GM23338 (cell line): ENCODE measurements around the gene C2orf81. TPM values are rescaled to one million over a fixed set of nuclear protein-coding genes. Genes with fewer than 3 reads are reported as not detected.

Experiments
- ATAC-seq: fragments of 200-7000 bp; cut with Tn5 transposase; 3 replicates; pipeline ENCODE4 v1.9.1; 2020
- DNase-seq: peaks from one replicate; pipeline ENCODE4 v3.0.0-alpha.2; 2015; ENCODE audit warnings: low spot score
- H2AFZ ChIP-seq: fragments of 200-600 bp; sonication (generic); 2 replicates; pipeline ENCODE4 v1.8.0; 2016; ENCODE audit warnings: antibody characterized with exemption, mild to moderate bottlenecking, moderate library complexity
- H3F3A ChIP-seq: fragments of 200-600 bp; sonication (generic); replicated peaks from 2 replicates; pipeline ENCODE4 v1.8.0; 2017; ENCODE audit warnings: antibody characterized with exemption, mixed run types, low read depth
- H3K27ac ChIP-seq: fragments of 200-600 bp; sonication (generic); 2 replicates; pipeline ENCODE4 v1.6.1; 2016; ENCODE audit warnings: low read depth
- H3K27me3 ChIP-seq: fragments of 200-600 bp; sonication (generic); 2 replicates; pipeline ENCODE4 v1.8.0; 2016; ENCODE audit warnings: mild to moderate bottlenecking, mixed run types, moderate library complexity; ENCODE audit not compliant: insufficient read depth
- H3K36me3 ChIP-seq: fragments of 200-600 bp; sonication (generic); 2 replicates; pipeline ENCODE4 v1.8.0; 2016; ENCODE audit warnings: mild to moderate bottlenecking; ENCODE audit not compliant: insufficient read depth
- H3K4me1 ChIP-seq: fragments of 200-600 bp; sonication (generic); 2 replicates; pipeline ENCODE4 v1.8.0; 2016; ENCODE audit warnings: mild to moderate bottlenecking, moderate library complexity; ENCODE audit not compliant: insufficient read depth
- H3K4me2 ChIP-seq: fragments of 200-600 bp; sonication (generic); 2 replicates; pipeline ENCODE4 v1.7.1; 2017; ENCODE audit warnings: mixed run types
- H3K4me3 ChIP-seq: fragments of 200-600 bp; sonication (generic); 2 replicates; pipeline ENCODE4 v1.6.1; 2016; ENCODE audit warnings: mixed run types
- H3K79me2 ChIP-seq: fragments of 200-600 bp; sonication (generic); replicated peaks from 2 replicates; pipeline ENCODE4 v1.8.0; 2017; ENCODE audit warnings: mild to moderate bottlenecking; ENCODE audit not compliant: insufficient read depth
- H3K9me2 ChIP-seq: fragments of 200-600 bp; sonication (generic); 2 replicates; pipeline ENCODE4 v1.8.0; 2017; ENCODE audit not compliant: insufficient read depth
- H4K20me1 ChIP-seq: fragments of 200-600 bp; sonication (generic); replicated peaks from 2 replicates; pipeline ENCODE4 v1.8.0; 2017; ENCODE audit warnings: mild to moderate bottlenecking; ENCODE audit not compliant: insufficient read depth
- H3K27ac Mint-ChIP-seq: 2 replicates; pipeline ENCODE4 v1.8.0; 2020; ENCODE audit warnings: inconsistent platforms, mild to moderate bottlenecking, moderate library complexity, mixed read lengths
- H3K27me3 Mint-ChIP-seq: 3 replicates; pipeline ENCODE4 v1.8.0; 2022; ENCODE audit warnings: low read depth, mild to moderate bottlenecking, moderate library complexity, mixed read lengths, inconsistent platforms; ENCODE audit not compliant: insufficient read depth, poor library complexity
- H3K36me3 Mint-ChIP-seq: 3 replicates; pipeline ENCODE4 v1.8.0; 2021; ENCODE audit warnings: low read depth, mild to moderate bottlenecking, inconsistent platforms, moderate library complexity, mixed read lengths
- H3K4me1 Mint-ChIP-seq: 3 replicates; pipeline ENCODE4 v1.8.0; 2020; ENCODE audit warnings: mild to moderate bottlenecking, inconsistent platforms, mixed read lengths
- H3K4me3 Mint-ChIP-seq: 3 replicates; pipeline ENCODE4 v1.8.0; 2021; ENCODE audit warnings: moderate library complexity, mild to moderate bottlenecking, inconsistent platforms, mixed read lengths
- H3K9me3 Mint-ChIP-seq: 3 replicates; pipeline ENCODE4 v1.8.0; 2020; ENCODE audit warnings: moderate library complexity, mild to moderate bottlenecking, inconsistent platforms, mixed read lengths
- CREB1 ChIP-seq: fragments of 250-450 bp; sonication (Bioruptor Pico); IDR thresholded peaks from 2 replicates; pipeline ENCODE4 v1.5.0; 2020; ENCODE audit warnings: low read depth, mild to moderate bottlenecking, moderate library complexity
- ETS1 ChIP-seq: IDR thresholded peaks from 2 replicates; pipeline ENCODE4 v1.6.1; 2016; ENCODE audit warnings: antibody characterized with exemption
- EZH2 ChIP-seq: fragments of 200-600 bp; sonication (generic); IDR thresholded peaks from one replicate; pipeline ENCODE4 v1.8.0; 2017; ENCODE audit warnings: antibody characterized with exemption, mild to moderate bottlenecking, low read depth; ENCODE audit not compliant: unreplicated experiment
- EZH2phosphoT487 ChIP-seq: fragments of 200-600 bp; sonication (generic); IDR thresholded peaks from one replicate; pipeline ENCODE4 v1.8.1; 2018; ENCODE audit warnings: antibody characterized with exemption; ENCODE audit not compliant: unreplicated experiment
- JUNB ChIP-seq: IDR thresholded peaks from one replicate; pipeline ENCODE4 v1.6.1; 2016; ENCODE audit warnings: antibody characterized with exemption; ENCODE audit not compliant: unreplicated experiment
- NANOG ChIP-seq: IDR thresholded peaks from 2 replicates; pipeline ENCODE4 v1.6.1; 2016; ENCODE audit warnings: antibody characterized with exemption, borderline replicate concordance
- POLR2AphosphoS5 ChIP-seq: IDR thresholded peaks from 2 replicates; pipeline ENCODE4 v1.6.1; 2016; ENCODE audit warnings: antibody characterized with exemption, low read depth
- STAT1 ChIP-seq: IDR thresholded peaks from one replicate; pipeline ENCODE4 v1.6.1; 2016; ENCODE audit warnings: antibody characterized with exemption; ENCODE audit not compliant: unreplicated experiment
- ZNF114 ChIP-seq: fragments of 250-450 bp; sonication (Bioruptor Pico); IDR thresholded peaks from 2 replicates; pipeline ENCODE4 v1.5.0; 2020; ENCODE audit warnings: mild to moderate bottlenecking, moderate library complexity
- ZNF331 ChIP-seq: fragments of 250-450 bp; sonication (Bioruptor Pico); IDR thresholded peaks from 2 replicates; pipeline ENCODE4 v1.5.0; 2020; ENCODE audit warnings: low read depth, mild to moderate bottlenecking, moderate library complexity
- polyA plus RNA-seq: library from polyadenylated mRNA; unstranded; fragments of >200 nt; fragmentation: Nextera tagmentation; extraction: Ambion mirVana; gene quantifications from 2 replicates; pipeline ENCODE4 v1.2.1, GENCODE V29; 2016
- total RNA-seq: library from RNA; depleted of rRNA; stranded (reverse); fragments of >200 nt; shearing (Covaris generic); gene quantifications from 2 replicates; pipeline ENCODE4 v1.2.3, GENCODE V29; 2014
- TF ChIP-seq, protein P1 (sequence below): fragments of 250-450 bp; sonication (Bioruptor Pico); IDR thresholded peaks from 2 replicates; pipeline ENCODE4 v1.5.0; 2020; ENCODE audit warnings: mild to moderate bottlenecking, moderate library complexity
- TF ChIP-seq, protein P2 (sequence below), 2 experiments: fragments of 200-600 bp in 1 of 2; sonication (generic) in 1 of 2; conservative IDR thresholded peaks; 2 replicates each; pipeline versions ENCODE4 v1.5.1 to v1.6.1; 2016 to 2017; ENCODE audit warnings: antibody characterized with exemption in 2 of 2, low read depth in 2 of 2, mild to moderate bottlenecking in 2 of 2, moderate library complexity in 1 of 2
- TF ChIP-seq, protein P3 (sequence below): IDR thresholded peaks from one replicate; pipeline ENCODE4 v1.6.1; 2018; ENCODE audit warnings: antibody characterized with exemption; ENCODE audit not compliant: unreplicated experiment

C2orf81 gene
- total and polyA plus RNA-seq, 2 experiments from 2014 or later: 3.8 to 4.6 TPM

DNA sequence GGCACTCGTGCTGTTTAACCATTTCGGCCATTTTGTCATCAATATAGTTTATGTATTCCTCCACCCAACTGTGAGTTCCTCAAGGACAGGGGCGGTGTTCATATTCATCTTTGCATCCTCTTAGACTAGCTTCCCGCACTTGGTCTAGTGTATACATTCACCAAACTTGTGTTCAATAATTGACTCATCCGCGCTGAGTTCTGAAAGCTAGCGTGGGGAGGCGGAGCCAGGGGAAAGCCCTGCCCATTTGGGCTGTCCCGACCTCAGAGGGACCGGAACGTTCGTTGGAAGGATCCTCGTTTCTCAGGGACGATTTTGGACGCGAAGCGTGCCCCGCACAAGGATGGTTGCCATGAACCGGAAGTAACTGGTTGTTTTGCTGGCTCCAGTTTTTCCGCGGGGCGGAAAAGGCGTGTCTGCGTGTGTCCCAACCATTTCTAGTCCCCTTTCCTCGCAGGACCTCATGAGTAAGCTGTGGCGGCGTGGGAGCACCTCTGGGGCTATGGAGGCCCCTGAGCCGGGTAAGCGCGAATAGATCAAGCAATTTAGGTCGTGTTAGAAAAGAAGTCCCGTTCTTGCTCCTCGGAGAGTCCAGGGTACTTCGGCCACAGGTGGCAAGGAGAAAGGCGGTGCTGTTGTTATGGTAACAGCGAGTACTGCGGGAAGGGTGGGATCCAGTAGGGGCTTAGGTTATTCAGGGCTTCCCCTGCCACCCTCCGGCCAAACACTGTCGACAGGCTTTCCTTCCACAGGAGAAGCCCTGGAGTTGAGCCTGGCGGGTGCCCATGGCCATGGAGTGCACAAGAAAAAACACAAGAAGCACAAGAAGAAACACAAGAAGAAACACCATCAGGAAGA is 33.5 kb upstream of the C2orf81 start, which contains the start of gene INO80B:
Gene INO80B (plus strand): TSS at position 434 of the 858 bp plus-strand sequence. CDS start 30 bp downstream, at position 464.
- H3K9me3 Mint-ChIP-seq: no peaks in the 10 kb centered on the region; the same call in 1 of the 3 replicates
- Histone ChIP-seq H3K4me2 (peak within 1 kb of the TSS; percentile 88), H3K27ac (no peak within 1 kb of the TSS), H3K27me3 (no peaks in the 10 kb centered on the region), H3K36me3 (no peaks in the 10 kb centered on the region), H3K4me1 (peaks cover 17% of the 10 kb centered on the region), H3F3A (peaks cover 9% of the 10 kb centered on the region), H4K20me1 (no peaks in the 10 kb centered on the region), H3K79me2 (peaks cover 5% of the 10 kb centered on the region), H2AFZ (peak within 1 kb of the TSS; percentile 56), H3K4me3 (peak within 1 kb of the TSS; percentile 84), H3K9me2 (no peaks in the 10 kb centered on the region)
- H3K27me3 Mint-ChIP-seq: peaks cover 24% of the 10 kb centered on the region
- no peaks in the 10 kb centered on the region; the same call in 1 of the 3 replicates for H3K36me3 Mint-ChIP-seq
- TF ChIP-seq POLR2AphosphoS5: peak; percentile 84
- TF ChIP-seq, protein P1, sequence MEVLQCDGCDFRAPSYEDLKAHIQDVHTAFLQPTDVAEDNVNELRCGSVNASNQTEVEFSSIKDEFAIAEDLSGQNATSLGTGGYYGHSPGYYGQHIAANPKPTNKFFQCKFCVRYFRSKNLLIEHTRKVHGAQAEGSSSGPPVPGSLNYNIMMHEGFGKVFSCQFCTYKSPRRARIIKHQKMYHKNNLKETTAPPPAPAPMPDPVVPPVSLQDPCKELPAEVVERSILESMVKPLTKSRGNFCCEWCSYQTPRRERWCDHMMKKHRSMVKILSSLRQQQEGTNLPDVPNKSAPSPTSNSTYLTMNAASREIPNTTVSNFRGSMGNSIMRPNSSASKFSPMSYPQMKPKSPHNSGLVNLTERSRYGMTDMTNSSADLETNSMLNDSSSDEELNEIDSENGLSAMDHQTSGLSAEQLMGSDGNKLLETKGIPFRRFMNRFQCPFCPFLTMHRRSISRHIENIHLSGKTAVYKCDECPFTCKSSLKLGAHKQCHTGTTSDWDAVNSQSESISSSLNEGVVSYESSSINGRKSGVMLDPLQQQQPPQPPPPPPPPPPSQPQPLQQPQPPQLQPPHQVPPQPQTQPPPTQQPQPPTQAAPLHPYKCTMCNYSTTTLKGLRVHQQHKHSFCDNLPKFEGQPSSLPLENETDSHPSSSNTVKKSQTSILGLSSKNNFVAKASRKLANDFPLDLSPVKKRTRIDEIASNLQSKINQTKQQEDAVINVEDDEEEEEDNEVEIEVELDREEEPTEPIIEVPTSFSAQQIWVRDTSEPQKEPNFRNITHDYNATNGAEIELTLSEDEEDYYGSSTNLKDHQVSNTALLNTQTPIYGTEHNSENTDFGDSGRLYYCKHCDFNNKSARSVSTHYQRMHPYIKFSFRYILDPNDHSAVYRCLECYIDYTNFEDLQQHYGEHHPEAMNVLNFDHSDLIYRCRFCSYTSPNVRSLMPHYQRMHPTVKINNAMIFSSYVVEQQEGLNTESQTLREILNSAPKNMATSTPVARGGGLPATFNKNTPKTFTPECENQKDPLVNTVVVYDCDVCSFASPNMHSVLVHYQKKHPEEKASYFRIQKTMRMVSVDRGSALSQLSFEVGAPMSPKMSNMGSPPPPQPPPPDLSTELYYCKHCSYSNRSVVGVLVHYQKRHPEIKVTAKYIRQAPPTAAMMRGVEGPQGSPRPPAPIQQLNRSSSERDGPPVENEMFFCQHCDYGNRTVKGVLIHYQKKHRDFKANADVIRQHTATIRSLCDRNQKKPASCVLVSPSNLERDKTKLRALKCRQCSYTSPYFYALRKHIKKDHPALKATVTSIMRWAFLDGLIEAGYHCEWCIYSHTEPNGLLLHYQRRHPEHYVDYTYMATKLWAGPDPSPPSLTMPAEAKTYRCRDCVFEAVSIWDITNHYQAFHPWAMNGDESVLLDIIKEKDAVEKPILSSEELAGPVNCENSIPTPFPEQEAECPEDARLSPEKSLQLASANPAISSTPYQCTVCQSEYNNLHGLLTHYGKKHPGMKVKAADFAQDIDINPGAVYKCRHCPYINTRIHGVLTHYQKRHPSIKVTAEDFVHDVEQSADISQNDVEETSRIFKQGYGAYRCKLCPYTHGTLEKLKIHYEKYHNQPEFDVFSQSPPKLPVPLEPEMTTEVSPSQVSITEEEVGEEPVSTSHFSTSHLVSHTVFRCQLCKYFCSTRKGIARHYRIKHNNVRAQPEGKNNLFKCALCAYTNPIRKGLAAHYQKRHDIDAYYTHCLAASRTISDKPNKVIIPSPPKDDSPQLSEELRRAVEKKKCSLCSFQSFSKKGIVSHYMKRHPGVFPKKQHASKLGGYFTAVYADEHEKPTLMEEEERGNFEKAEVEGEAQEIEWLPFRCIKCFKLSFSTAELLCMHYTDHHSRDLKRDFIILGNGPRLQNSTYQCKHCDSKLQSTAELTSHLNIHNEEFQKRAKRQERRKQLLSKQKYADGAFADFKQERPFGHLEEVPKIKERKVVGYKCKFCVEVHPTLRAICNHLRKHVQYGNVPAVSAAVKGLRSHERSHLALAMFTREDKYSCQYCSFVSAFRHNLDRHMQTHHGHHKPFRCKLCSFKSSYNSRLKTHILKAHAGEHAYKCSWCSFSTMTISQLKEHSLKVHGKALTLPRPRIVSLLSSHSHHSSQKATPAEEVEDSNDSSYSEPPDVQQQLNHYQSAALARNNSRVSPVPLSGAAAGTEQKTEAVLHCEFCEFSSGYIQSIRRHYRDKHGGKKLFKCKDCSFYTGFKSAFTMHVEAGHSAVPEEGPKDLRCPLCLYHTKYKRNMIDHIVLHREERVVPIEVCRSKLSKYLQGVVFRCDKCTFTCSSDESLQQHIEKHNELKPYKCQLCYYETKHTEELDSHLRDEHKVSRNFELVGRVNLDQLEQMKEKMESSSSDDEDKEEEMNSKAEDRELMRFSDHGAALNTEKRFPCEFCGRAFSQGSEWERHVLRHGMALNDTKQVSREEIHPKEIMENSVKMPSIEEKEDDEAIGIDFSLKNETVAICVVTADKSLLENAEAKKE (CRISPR knock-in tag): no peak
- TF ChIP-seq NANOG: no peak
- TF ChIP-seq ETS1: peak; percentile 95
- TF ChIP-seq CREB1: peak; percentile 77
- TF ChIP-seq, protein P2, sequence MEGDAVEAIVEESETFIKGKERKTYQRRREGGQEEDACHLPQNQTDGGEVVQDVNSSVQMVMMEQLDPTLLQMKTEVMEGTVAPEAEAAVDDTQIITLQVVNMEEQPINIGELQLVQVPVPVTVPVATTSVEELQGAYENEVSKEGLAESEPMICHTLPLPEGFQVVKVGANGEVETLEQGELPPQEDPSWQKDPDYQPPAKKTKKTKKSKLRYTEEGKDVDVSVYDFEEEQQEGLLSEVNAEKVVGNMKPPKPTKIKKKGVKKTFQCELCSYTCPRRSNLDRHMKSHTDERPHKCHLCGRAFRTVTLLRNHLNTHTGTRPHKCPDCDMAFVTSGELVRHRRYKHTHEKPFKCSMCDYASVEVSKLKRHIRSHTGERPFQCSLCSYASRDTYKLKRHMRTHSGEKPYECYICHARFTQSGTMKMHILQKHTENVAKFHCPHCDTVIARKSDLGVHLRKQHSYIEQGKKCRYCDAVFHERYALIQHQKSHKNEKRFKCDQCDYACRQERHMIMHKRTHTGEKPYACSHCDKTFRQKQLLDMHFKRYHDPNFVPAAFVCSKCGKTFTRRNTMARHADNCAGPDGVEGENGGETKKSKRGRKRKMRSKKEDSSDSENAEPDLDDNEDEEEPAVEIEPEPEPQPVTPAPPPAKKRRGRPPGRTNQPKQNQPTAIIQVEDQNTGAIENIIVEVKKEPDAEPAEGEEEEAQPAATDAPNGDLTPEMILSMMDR (conservative IDR thresholded peaks at IDR 0.05; ENCODE audit: low read depth in 2 of 2): no peak; a peak in 1 of 4 replicates
- TF ChIP-seq ZNF114: no peak
- TF ChIP-seq EZH2phosphoT487: no peak
- TF ChIP-seq, protein P3, sequence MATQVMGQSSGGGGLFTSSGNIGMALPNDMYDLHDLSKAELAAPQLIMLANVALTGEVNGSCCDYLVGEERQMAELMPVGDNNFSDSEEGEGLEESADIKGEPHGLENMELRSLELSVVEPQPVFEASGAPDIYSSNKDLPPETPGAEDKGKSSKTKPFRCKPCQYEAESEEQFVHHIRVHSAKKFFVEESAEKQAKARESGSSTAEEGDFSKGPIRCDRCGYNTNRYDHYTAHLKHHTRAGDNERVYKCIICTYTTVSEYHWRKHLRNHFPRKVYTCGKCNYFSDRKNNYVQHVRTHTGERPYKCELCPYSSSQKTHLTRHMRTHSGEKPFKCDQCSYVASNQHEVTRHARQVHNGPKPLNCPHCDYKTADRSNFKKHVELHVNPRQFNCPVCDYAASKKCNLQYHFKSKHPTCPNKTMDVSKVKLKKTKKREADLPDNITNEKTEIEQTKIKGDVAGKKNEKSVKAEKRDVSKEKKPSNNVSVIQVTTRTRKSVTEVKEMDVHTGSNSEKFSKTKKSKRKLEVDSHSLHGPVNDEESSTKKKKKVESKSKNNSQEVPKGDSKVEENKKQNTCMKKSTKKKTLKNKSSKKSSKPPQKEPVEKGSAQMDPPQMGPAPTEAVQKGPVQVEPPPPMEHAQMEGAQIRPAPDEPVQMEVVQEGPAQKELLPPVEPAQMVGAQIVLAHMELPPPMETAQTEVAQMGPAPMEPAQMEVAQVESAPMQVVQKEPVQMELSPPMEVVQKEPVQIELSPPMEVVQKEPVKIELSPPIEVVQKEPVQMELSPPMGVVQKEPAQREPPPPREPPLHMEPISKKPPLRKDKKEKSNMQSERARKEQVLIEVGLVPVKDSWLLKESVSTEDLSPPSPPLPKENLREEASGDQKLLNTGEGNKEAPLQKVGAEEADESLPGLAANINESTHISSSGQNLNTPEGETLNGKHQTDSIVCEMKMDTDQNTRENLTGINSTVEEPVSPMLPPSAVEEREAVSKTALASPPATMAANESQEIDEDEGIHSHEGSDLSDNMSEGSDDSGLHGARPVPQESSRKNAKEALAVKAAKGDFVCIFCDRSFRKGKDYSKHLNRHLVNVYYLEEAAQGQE: no peak
- no peak for TF ChIP-seq STAT1
- no peak for TF ChIP-seq EZH2
- TF ChIP-seq ZNF331 (CRISPR knock-in tag): no peak
- no peak for TF ChIP-seq JUNB
- H3K4me1 Mint-ChIP-seq: peaks cover 28% of the 10 kb centered on the region
- peak within 1 kb of the TSS; percentile 89 for H3K27ac Mint-ChIP-seq
- peak within 1 kb of the TSS; percentile 94 for H3K4me3 Mint-ChIP-seq
- ATAC-seq (peak; percentile 19), DNase-seq (peak; percentile 98)
